Left renal cortex interstitium (tissue), 4 donors: Measurements from ENCODE around the gene FCGR3A. TPM values are rescaled to one million over a fixed set of nuclear protein-coding genes. Genes with fewer than 3 reads are reported as not detected.
"Not testable (repeated sequence)": the region's sequence is repeated elsewhere in the genome, so short reads cannot be mapped to it uniquely, and the experiment has no call there.

ENCODE experiments used
- DNase-seq, 4 donors: peaks; one replicate each; pipeline ENCODE4 v3.0.0-alpha.2; 2013; ENCODE audit warnings: low read depth in 4 of 4, low spot score in 2 of 4, missing footprints in 1 of 4
- polyA plus RNA-seq, 4 donors: library from polyadenylated mRNA; unstranded; fragments of 120-200 nt; gene quantifications; one replicate each; pipeline ENCODE4 v1.2.1, GENCODE V29; 2013; ENCODE audit not compliant: insufficient read length in 4 of 4

FCGR3A gene
- polyA plus RNA-seq, 4 donors = 1.6 to 2.2 (median 1.9) TPM

DNA sequence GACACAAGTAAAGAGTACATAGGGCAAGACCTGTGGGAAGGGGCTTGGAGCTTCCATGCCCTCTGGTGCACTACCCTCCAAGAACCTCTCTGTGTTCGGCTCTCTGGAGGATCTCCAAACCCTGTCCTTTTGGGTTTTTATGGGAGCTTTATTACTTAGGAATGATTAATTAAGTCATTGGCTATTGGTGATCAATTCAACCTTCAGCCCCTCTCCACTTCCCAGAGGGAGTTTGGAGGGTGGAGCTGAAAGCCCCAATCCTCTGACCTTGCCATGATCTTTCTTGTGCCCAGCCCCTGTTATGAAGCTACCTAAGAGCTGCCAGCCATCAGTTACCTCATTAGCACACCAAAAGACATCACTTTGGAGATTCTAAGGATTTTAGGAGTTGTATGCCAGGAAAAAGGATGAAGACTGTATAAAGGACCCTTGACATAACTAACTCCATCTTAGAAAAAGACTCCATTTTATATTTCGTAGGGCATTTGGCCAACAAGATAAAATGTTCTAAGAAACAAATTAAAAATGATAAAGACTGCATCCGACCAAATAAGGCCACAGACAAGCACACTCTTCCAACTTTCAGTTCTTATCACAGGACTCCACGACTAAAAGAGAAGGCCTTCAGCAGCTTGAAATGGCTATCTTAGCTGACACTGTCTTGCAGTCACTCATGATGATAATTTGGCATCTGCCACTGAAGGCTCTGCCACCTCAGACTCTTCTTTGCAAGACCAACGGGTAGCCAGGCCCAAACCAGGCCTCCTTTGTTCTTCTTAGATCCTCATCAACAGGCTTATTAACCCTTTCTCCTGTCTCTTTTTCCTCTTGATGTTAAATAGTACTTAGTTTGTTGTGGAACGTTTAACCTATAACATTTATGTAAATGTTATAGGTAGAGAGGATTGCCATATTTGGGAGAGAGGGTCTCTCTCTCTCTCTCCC is 8.2 kb upstream of the FCGR3A start:
- not testable (repeated sequence) for DNase-seq

DNA sequence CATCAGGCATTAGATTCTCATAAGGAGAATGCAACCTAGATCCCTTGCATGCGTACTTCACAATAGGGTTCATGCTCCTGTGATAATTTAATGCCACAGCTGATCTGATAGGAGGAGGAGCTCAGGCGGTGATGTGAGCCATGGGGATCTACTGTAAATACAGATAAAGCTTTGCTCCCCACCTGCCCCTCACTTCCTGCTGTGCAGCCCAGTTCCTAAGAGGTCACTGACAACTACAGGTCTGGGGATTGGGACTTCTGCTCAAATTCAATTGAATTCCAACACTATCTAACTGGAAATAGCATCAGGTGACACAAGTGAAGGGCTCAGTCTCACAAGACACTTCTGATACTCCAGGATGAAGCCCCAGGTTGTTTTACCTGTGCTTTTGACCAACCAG is 7.4 kb upstream of the FCGR3A start:
- DNase-seq = not testable (repeated sequence)

DNA sequence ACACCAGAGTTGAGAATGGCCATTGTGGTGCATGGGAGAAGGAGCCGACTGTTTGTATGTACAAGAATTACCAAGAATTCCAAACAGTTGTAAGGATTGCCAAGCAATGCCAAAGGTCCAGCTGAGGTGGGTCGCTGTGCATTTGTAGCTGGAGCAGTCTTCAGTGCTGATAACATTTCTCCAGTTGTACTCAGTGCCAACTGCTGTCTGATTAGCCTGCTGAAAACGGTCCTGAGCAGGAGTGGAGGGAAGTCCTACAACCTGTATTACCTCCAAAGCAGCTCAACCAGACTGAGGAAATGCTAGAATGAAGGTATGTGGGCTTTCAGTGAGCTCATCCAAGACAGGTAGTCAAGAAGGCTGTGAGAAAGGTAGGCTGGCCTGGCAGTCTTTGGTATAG is 6.5 kb upstream of the FCGR3A start:
- DNase-seq = not testable (repeated sequence)

DNA sequence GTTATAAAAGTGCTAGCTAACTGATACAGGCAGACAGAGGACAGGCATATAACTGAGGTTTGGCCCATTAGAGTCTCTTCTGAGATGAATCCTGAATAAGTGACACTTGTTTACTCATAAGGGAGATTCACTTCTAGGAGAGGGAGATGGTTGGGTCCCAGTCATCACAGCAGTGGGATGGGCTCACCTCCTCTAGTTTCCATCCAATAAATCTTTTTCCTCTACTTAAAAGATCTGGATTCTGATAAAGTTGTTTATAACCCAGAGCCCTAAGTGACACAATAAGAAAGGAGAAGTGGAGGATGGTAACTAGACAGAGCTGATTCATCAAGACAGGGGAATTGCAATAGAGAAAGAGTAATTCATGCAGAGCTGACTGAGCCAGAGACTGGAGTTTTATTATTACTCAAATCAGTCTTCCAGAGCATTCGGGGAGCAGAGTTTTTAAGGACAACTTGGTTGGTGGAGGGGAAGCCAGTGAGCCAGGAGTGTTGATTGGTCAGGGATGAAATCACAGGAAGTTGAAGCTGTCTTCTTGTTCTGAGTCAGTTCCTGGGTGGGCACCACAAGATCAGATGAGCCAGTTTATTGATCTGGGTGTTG is 5.3 kb upstream of the FCGR3A start:
- not testable (repeated sequence) for DNase-seq

GRCh38 chr1:161554340-161554739 is 4.7 kb upstream of the FCGR3A start:
- DNase-seq = not testable (repeated sequence)

- DNase-seq = not testable (repeated sequence)
These were observed 4.0 kb upstream of the FCGR3A start for GRCh38 chr1:161553631-161554030.

DNA sequence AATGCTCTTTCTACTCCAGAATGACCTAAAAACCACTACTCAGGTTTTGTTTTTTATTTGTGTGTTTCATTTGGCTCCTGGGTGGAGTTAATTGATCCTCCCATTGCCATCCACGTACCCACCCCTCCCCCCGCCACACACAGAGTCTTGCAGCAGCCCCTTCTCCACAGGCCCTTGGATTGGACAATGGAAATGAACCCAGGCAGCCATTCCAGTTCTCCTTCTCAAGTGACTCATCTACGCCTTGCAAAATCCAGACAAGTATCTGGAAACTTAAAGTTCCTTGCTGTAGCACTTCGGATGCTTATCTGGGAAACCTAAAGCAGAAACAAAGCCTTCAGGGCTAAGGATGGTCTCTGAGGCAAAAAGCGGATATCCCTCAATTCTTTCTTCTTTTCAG is 1.3 kb upstream of the FCGR3A start:
- not testable (repeated sequence) for DNase-seq

DNA sequence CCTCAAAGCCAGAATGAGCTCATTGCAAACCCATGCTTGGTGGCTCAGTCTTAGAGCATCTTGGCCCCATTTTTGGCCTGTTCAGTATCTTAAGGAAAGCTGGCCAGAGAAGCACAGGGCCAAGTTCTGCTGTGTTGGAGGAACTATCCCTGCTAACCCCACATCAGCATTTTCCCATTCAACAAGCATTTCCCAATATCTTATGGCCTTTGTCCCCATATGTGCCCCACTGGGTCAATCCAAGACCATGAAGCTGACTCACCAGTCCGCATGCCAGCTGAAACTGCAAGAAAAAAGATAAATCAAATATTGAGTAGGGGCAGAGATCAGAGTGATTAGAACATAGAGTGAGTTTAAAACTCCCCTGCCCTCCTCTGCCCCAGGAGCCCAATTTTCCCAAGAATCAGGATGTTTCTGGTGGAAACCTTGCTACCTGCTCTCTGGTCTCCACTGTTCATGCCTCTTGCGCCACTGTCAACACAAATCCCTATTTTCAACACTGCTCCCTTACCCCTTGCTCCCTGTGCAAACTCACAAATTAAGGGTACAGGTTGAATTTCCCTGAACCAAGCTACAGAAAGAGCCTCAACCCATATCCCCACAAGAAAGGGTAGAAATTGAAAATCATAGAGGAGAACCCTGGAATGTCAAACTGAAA is 740 bp downstream of the FCGR3A start:
- DNase-seq = not testable (repeated sequence)

GRCh38 chr1:161547995-161548741 is 1.4 kb downstream of the FCGR3A start:
- DNase-seq = not testable (repeated sequence)

GRCh38 chr1:161545005-161545731 is 4.5 kb downstream of the FCGR3A start:
- not testable (repeated sequence) for DNase-seq

- not testable (repeated sequence) for DNase-seq
These were observed 6.5 kb downstream of the FCGR3A start for GRCh38 chr1:161543125-161543524.

GRCh38 chr1:161542091-161542559 is 7.5 kb downstream of the FCGR3A start:
- not testable (repeated sequence) for DNase-seq

GRCh38 chr1:161540570-161540960 is 9.1 kb downstream of the FCGR3A start:
- not testable (repeated sequence) for DNase-seq

- DNase-seq = not testable (repeated sequence)
These were observed 9.7 kb downstream of the FCGR3A start for GRCh38 chr1:161539731-161540569.

DNA sequence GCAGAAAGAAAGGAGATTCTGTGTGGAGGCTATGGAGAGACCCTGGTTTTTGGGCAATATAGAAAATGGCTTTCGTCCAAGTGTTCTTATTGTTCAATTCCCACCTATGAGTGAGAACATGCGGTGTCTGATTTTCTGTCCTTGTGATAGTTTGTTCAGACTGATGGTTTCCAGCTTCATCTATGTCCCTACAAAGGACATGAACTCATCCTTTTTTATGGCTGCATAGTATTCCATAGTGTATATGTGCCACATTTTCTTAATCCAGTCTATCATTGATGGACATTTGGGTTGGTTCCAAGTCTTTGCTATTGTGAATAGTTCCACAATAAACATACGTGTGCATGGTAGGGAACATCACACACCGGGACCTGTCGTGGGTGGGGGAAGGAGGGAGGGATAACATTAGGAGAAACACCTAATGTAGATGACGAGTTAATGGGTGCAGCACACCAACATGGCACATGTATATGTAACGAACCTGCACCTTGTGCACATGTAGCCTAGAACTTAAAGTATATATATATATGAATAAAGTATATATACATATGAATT is 10.6 kb downstream of the FCGR3A start:
- not testable (repeated sequence) for DNase-seq

DNA sequence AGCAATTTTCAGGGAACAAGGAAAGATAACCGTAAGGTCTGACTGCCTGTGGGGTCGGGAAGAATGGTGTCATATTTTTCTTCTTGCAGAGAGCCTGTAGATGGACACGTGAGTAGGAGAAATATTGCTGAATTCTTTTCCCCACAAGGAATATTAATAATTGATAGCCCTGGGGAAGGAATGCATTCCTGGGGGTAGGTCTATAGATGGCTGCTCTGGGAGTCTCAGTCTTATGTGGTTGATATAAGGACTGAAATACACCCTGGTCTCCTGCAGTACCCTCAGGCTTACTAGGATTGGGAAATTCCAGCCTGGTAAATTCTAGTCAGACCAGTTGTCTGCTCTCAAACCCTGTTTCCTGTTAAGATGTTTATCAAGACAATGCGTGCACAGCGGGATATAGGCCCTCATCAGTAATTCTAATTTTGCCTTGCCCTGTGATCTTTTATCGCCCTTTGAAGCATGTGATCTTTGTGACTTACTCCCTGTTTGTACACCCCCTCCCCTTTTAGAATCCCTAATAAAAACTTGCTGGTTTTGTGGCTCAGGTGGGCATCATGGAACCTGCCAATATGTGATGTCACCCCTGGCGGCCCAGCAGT is 12.4 kb downstream of the FCGR3A start:
- DNase-seq = not testable (repeated sequence)

GRCh38 chr1:161532644-161533567 is 16.7 kb downstream of the FCGR3A start:
- DNase-seq = peak in 1 of 4 donors; percentile 64
